ENCODE data around the gene RAD52. TPM values are rescaled to one million over a fixed set of nuclear protein-coding genes. Genes with fewer than 3 reads are reported as not detected.

RAD52 gene
- total RNA-seq, 1 experiment from 2014 or later = 15.3 TPM

- Histone ChIP-seq H3K9me3 (ENCODE audit: control insufficient read depth, low read depth, low read length) (no peaks in the 10 kb centered on the region), H3K4ac (ENCODE audit: low read depth, low read length) (no peak overlapping the region; the same call in 1 of the 2 replicates), H2BK15ac (ENCODE audit: low read depth, low read length) (no peak overlapping the region), H3T11ph (ENCODE audit: low read length) (no peak overlapping the region), H2BK12ac (ENCODE audit: insufficient read length, low read depth, low read length) (no peak overlapping the region), H2AK5ac (ENCODE audit: insufficient read length, low read length) (no peak overlapping the region), H3K23me2 (ENCODE audit: insufficient read length, low read depth, low read length, poor library complexity, severe bottlenecking) (no peaks in the 10 kb centered on the region), H3K18ac (ENCODE audit: insufficient read length, low read depth, low read length) (peak overlapping the region; percentile 76), H4K20me1 (ENCODE audit: control insufficient read depth, insufficient read depth, insufficient read length) (no peaks in the 10 kb centered on the region), H2BK5ac (ENCODE audit: insufficient read length, low read length) (no peak overlapping the region), H2BK20ac (ENCODE audit: low read depth, low read length, poor library complexity, severe bottlenecking) (no peak overlapping the region), H3K4me1 (ENCODE audit: insufficient read depth, low read length) (peaks cover 3% of the 10 kb centered on the region), H3K79me2 (ENCODE audit: insufficient read depth, low read length) (peaks cover 2% of the 10 kb centered on the region; the same call in 1 of the 2 replicates), H3K27ac (ENCODE audit: insufficient read length, low read depth, low read length) (no peak overlapping the region), H3K14ac (ENCODE audit: insufficient read depth, low read length) (peak overlapping the region; percentile 92), H3K27me3 (ENCODE audit: insufficient read depth, low read length) (no peaks in the 10 kb centered on the region), H3K9ac (ENCODE audit: extremely low read depth, insufficient read length, low read length) (peak overlapping the region; percentile 80), H4K5ac (ENCODE audit: insufficient read length, low read depth, low read length) (no peak overlapping the region), H3K23ac (ENCODE audit: insufficient read length, low read depth, low read length) (no peak overlapping the region), H4K91ac (ENCODE audit: insufficient read length, low read depth, low read length) (no peak overlapping the region), H3K4me2 (ENCODE audit: insufficient read depth, insufficient read length, low read length) (peak overlapping the region; percentile 59), H3K79me1 (ENCODE audit: insufficient read depth, low read depth, low read length, poor library complexity, severe bottlenecking) (peaks cover 2% of the 10 kb centered on the region), H2BK120ac (ENCODE audit: low read depth, low read length, poor library complexity, severe bottlenecking) (no peak overlapping the region), H3K56ac (ENCODE audit: insufficient read length, low read depth, low read length) (no peak overlapping the region), H2AFZ (ENCODE audit: low read length) (no peak overlapping the region), H4K8ac (replicated peaks; ENCODE audit: insufficient read length, low read depth, low read length) (no peak overlapping the region)
- H3K27me3 Mint-ChIP-seq (ENCODE audit: low read depth) = no peaks in the 10 kb centered on the region; the same call in 1 of the 2 replicates
- H3K9me3 Mint-ChIP-seq = no peaks in the 10 kb centered on the region
- no peak for TF ChIP-seq CTCF (conservative IDR thresholded peaks at IDR 0.05)
- H3K4me1 Mint-ChIP-seq = peaks cover 24% of the 10 kb centered on the region in 2 experiments
- WGBS (ENCODE audit: extremely low coverage, insufficient read length, low lambda C conversion rate) = no CpG with 5 or more reads among the region's 40 CpGs
- H3K36me3 Mint-ChIP-seq (ENCODE audit: insufficient read depth in 1 of 3, low read depth in 3 of 3) = no peaks in the 10 kb centered on the region; a peak in 1 of 7 replicates
- H3K27ac Mint-ChIP-seq = peak overlapping the region in 2 of 3 experiments; percentile 14 to 39; a peak in 1 of 7 replicates
- peak; percentile 51 for DNase-seq
- peak overlapping the region; percentile 79 to 86 for H3K4me3 Mint-ChIP-seq
Measured at GRCh38 chr12:989751-990660, 40.5 kb upstream of the RAD52 start.
